Upper lobe of left lung (tissue), 4 donors: ENCODE data around the gene OPA3.

ENCODE experiments used
- EP300 ChIP-seq, 4 donors: sonication (generic); formaldehyde crosslinking; IDR thresholded peaks; one replicate each; pipeline ENCODE4 v1.5.1; 2017; ENCODE audit warnings: antibody characterized with exemption in 4 of 4, control low read depth in 2 of 4
- POLR2A ChIP-seq, 4 donors: fragments of 450-650 bp; IDR thresholded peaks; one replicate each; pipeline ENCODE4 v1.5.1; 2016 to 2017; ENCODE audit warnings: antibody characterized with exemption in 4 of 4, mild to moderate bottlenecking in 2 of 4
- POLR2AphosphoS5 ChIP-seq, 2 donors: sonication (generic); formaldehyde crosslinking; IDR thresholded peaks; one replicate each; pipeline ENCODE4 v1.5.1; 2017; ENCODE audit warnings: antibody characterized with exemption in 2 of 2
- TF ChIP-seq, protein P1 (sequence below), 6 experiments: fragments of 450-650 bp in 4 of 6; fragments of 200-600 bp in 2 of 6; sonication (generic) in 2 of 6; IDR thresholded peaks; one replicate each; pipeline ENCODE4 v1.5.1; 2016 to 2019; ENCODE audit warnings: antibody characterized with exemption in 6 of 6

GRCh38 chr19:45632468-45633196 is 48.0 kb upstream of the OPA3 start:
- TF ChIP-seq POLR2A (IDR thresholded peaks at IDR 0.05) = no peak
- no peak for TF ChIP-seq POLR2AphosphoS5 (IDR thresholded peaks at IDR 0.05)
- TF ChIP-seq, protein P1, sequence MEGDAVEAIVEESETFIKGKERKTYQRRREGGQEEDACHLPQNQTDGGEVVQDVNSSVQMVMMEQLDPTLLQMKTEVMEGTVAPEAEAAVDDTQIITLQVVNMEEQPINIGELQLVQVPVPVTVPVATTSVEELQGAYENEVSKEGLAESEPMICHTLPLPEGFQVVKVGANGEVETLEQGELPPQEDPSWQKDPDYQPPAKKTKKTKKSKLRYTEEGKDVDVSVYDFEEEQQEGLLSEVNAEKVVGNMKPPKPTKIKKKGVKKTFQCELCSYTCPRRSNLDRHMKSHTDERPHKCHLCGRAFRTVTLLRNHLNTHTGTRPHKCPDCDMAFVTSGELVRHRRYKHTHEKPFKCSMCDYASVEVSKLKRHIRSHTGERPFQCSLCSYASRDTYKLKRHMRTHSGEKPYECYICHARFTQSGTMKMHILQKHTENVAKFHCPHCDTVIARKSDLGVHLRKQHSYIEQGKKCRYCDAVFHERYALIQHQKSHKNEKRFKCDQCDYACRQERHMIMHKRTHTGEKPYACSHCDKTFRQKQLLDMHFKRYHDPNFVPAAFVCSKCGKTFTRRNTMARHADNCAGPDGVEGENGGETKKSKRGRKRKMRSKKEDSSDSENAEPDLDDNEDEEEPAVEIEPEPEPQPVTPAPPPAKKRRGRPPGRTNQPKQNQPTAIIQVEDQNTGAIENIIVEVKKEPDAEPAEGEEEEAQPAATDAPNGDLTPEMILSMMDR (IDR thresholded peaks at IDR 0.05) = no peak
- no peak for TF ChIP-seq EP300 (IDR thresholded peaks at IDR 0.05)
